Vagina (tissue), 2 donors: Measurements from ENCODE around the gene GNA15.

Experiments used
- CTCF ChIP-seq, 3 experiments: fragments of 450-650 bp in 2 of 3; fragments of 200-600 bp in 1 of 3; sonication (generic) in 1 of 3; IDR thresholded peaks; one replicate each; pipeline ENCODE4 v1.5.1; 2017 to 2019; ENCODE audit warnings: antibody characterized with exemption in 3 of 3, mild to moderate bottlenecking in 2 of 3, moderate library complexity in 2 of 3
- POLR2AphosphoS5 ChIP-seq, 2 donors: sonication (generic); formaldehyde crosslinking; IDR thresholded peaks; one replicate each; pipeline ENCODE4 v1.9.0; 2017; ENCODE audit warnings: antibody characterized with exemption in 2 of 2, mild to moderate bottlenecking in 2 of 2, low read depth in 1 of 2; ENCODE audit not compliant: insufficient read depth in 1 of 2

GRCh38 chr19:3206216-3206953 lies 70.6 kb downstream of the GNA15 start:
- TF ChIP-seq CTCF (IDR thresholded peaks at IDR 0.05) = no peak
- TF ChIP-seq POLR2AphosphoS5 (IDR thresholded peaks at IDR 0.05; ENCODE audit: insufficient read depth in 1 of 2, low read depth in 1 of 2) = no peak
